Urinary bladder (tissue), 4 donors: Measurements from ENCODE around the gene FCGR2B. TPM values are rescaled to one million over a fixed set of nuclear protein-coding genes. Genes with fewer than 3 reads are reported as not detected.
"Not testable (repeated sequence)": the region's sequence is repeated elsewhere in the genome, so short reads cannot be mapped to it uniquely, and the experiment has no call there.

Experiments used
- DNase-seq: peaks from one replicate; pipeline ENCODE4 v3.0.0-alpha.2; 2015; ENCODE audit errors: extremely low spot score
- H3K27ac ChIP-seq: one replicate; pipeline ENCODE4 v1.5.1; 2013; ENCODE audit warnings: low read depth, mild to moderate bottlenecking, moderate library complexity
- H3K36me3 ChIP-seq: one replicate; pipeline ENCODE4 v1.6.1; 2013; ENCODE audit warnings: mild to moderate bottlenecking, moderate library complexity; ENCODE audit not compliant: insufficient read depth
- H3K4me1 ChIP-seq: one replicate; pipeline ENCODE4 v1.6.1; 2013; ENCODE audit warnings: mild to moderate bottlenecking, moderate library complexity; ENCODE audit not compliant: insufficient read depth
- H3K4me3 ChIP-seq: one replicate; pipeline ENCODE4 v1.5.1; 2013; ENCODE audit warnings: low read depth, low read length
- WGBS: extraction: QIAGEN DNeasy Blood & Tissue Kit; methylation state at CpG from one replicate; pipeline ENCODE4 v1.1.7; 2013; 5-methylcytosine and 5-hydroxymethylcytosine counted together
- polyA plus RNA-seq: library from polyadenylated mRNA; stranded (reverse); fragments of 200-250 nt; gene quantifications from one replicate; pipeline ENCODE4 v1.2.3, GENCODE V29; 2013
- total RNA-seq: library from RNA; depleted of rRNA; stranded (reverse); fragments of >200 nt; gene quantifications from one replicate; pipeline ENCODE4 v1.2.3, GENCODE V29; 2014
- donor health status: healthy with polysubstance abuse.
- donor health status: healthy.

The FCGR2B gene
- total RNA-seq, result 3.4 TPM
- polyA plus RNA-seq, result 25.3 TPM

DNA sequence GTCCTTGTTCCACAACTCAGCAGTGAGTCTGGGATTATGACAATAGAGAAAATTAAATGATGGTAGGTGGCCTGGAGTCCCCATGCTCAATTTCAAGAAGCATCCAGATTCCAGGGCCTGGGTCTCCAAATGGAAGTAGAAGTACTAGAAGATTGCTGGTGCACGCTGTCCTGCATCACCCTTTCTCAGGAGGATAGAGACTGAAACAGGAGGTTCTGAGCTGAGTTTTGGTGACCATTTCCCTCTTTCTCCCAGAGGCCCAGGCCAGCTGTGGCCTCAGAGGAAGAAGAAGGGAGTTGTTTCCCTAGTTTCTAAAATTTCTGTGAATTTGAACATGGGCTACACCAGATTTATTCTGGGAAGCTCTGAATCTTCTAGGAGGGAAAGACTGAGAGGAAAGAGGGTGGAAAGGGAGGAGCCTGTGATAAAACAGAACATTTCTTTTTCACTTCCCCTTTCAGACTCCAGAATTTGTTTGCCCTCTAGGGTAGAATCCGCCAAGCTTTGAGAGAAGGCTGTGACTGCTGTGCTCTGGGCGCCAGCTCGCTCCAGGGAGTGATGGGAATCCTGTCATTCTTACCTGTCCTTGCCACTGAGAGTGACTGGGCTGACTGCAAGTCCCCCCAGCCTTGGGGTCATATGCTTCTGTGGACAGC lies at the start of gene FCGR2B:
TSS of gene FCGR2B (plus strand) at position 460 of the 656 bp plus-strand sequence. CDS start at position 559, 99 bp downstream.
- H3K4me1 ChIP-seq, H3K27ac ChIP-seq, H3K36me3 ChIP-seq, DNase-seq, H3K4me3 ChIP-seq: not testable (repeated sequence)
- no CpG with 5 or more reads among the region's 4 CpGs for WGBS

DNA sequence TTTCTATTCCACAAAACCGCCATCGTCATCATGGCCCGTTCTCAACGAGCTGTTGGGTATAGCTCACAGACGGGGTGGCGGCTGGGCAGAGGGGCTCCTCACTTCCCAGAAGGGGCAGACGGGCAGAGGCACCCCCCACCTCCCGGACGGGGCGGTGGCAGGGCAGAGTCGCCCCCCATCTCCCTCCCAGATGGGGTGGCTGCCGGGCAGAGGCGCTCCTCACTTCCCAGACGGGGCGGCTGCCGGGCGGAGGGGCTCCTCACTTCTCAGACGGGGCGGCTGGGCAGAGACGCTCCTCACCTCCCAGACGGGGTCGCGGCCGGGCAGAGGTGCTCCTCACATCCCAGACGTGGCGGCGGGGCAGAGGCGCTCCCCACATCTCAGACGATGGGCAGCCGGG lies 46.5 kb upstream of the FCGR2B start:
- DNase-seq, H3K4me1 ChIP-seq, H3K27ac ChIP-seq, H3K36me3 ChIP-seq, H3K4me3 ChIP-seq: not testable (repeated sequence)
- 92% methylated on average over 30 of the region's 30 CpGs for WGBS

DNA sequence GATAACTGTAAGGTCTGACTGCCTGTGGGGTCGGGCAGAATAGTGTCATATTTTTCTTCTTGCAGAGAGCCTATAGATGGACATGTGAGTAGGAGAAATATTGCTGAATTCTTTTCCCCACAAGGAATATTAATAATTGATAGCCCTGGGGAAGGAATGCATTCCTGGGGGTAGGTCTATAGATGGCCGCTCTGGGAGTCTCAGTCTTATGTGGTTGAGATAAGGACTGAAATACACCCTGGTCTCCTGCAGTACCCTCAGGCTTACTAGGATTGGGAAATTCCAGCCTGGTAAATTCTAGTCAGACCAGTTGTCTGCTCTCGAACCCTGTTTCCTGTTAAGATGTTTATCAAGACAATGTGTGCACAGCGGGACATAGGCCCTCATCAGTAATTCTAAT lies 44.4 kb upstream of the FCGR2B start:
- WGBS, result 86% methylated on average over 4 of the region's 4 CpGs
- H3K4me1 ChIP-seq, H3K27ac ChIP-seq, H3K4me3 ChIP-seq, DNase-seq, H3K36me3 ChIP-seq: not testable (repeated sequence)

DNA sequence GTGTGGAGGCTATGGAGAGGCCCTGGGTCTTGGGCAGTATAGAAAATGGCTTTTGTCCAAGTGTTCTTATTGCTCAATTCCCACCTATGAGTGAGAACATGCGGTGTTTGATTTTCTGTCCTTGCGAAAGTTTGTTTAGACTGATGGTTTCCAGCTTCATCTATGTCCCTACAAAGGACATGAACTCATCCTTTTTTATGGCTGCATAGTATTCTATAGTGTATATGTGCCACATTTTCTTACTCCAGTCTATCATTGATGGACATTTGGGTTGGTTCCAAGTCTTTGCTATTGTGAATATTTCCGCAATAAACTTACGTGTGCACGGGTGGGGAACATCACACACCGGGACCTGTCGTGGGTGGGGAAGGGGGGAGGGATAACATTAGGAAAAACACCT lies 42.5 kb upstream of the FCGR2B start:
- H3K4me1 ChIP-seq, H3K27ac ChIP-seq, H3K36me3 ChIP-seq, DNase-seq, H3K4me3 ChIP-seq: not testable (repeated sequence)
- WGBS, result 90% methylated on average over 7 of the region's 7 CpGs

DNA sequence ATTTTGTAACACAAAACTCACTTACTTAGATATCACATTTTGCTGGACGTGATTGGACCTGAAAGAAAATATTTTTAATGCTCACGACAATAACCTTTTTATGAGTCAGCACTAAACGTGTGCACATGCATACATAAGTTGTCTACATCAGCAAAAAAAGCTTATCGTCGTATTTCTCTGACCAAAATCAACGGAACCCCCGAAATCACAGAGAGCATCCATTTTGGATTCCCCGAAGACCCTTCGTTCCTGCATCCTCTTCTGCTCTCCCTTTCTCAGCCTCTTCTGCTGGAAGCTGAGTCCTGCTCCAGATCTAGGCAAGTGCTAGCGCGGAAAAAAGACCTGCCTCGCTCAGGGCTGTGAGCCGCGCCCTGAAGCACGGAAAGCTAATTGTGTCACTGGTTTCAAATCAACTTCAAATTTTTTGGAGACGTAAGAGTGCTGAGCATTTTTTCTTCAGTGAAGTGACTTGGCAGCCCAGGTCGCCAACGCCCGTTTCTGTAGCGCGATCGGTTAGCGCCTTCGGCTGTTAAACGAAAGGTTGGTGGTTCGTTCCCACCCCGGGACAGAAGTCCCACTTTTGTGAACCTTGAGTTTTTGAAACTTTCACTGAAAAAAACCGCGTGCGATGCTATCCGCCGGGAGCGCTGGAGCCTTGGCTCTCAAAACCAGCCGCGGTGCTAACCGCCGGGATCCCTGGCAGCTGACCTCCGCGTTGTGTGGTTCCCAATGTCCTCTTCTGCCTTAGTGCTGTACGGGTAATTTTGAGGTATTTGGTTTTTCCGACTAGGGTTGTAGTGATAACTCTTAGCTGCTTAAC lies 41.6 kb upstream of the FCGR2B start:
- H3K4me3 ChIP-seq, result peak overlapping the region; percentile 39
- 2% methylated on average over 41 of the region's 41 CpGs for WGBS
- DNase-seq, result peak; percentile 71
- H3K36me3 ChIP-seq, H3K4me1 ChIP-seq: not testable (repeated sequence)
- H3K27ac ChIP-seq, result peak overlapping the region; percentile 5

DNA sequence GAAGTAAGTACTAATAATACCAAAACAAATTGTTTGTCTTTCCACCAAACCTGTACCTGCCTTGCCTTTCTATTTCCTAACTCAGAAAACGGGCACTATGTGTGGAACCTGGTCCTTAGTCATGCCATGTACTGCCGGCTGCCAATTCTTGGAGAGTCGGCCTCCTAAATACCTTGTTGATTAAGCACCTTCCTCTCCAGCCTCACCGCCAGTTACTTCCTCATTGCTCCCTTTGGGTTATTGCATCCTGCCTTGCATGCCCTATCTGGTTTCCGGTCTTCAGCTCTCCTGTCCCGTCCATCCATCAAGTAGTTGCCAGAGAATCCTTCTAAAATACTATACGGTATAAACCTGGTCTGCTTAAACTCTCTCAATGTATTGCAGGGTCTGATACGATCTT lies 40.9 kb upstream of the FCGR2B start:
- not testable (repeated sequence) for H3K27ac ChIP-seq, H3K4me1 ChIP-seq, H3K4me3 ChIP-seq, DNase-seq, H3K36me3 ChIP-seq
- WGBS, result 57% methylated on average over 8 of the region's 8 CpGs

DNA sequence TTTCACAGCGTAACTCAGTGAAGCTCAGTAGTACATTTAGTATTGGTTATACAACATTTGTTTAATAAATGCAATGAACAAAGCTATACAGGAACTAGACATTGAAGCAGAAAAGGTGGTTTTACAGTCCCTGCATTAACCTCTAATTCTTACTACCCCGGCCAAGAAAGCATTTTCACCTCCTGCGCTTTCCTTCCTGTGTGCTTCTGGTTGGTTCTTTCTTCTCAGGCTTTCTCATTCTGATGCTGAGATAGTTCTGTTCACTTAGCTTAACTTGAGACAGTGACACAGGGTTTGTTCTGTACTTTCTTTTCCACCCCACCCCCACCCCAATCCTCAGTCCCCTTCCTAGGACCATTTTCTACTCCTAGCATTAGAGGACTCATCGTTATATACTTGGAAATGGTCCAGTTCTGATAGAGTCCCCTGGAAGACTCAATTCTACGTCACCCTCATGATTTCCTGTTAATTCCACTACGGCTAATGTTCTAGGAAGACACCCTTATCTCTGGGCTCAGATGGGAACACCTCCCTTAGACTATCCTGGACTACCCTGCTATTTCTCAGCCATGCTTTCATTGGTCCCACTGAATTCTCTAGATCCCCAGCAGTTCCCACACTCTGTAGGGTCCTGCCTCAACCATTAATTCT lies 39.4 kb upstream of the FCGR2B start:
- not testable (repeated sequence) for DNase-seq, H3K36me3 ChIP-seq, H3K27ac ChIP-seq, H3K4me3 ChIP-seq, H3K4me1 ChIP-seq
- 45% methylated on average over 5 of the region's 6 CpGs for WGBS

DNA sequence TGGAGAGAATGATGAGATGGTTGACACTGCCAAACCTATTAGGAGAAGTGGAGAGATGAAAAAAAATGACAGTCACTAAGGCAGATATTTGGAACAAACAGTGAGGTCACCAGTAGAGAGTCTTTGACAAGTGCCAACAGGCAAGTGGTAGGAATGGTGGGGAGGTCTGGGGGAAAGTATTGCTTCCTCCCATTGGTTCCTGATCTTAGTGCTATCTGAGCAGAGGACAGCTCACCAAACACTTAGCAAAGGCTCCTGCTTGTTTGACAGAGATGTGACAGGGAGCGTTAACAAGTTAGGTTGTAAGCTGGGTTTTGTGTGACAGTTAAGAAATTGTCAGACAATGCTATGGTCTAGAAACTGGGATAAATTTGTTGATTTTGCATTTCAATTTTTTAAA lies 38.3 kb upstream of the FCGR2B start:
- H3K36me3 ChIP-seq, DNase-seq, H3K4me3 ChIP-seq, H3K4me1 ChIP-seq, H3K27ac ChIP-seq: not testable (repeated sequence)
- 91% methylated on average over 1 of the region's 1 CpG for WGBS

DNA sequence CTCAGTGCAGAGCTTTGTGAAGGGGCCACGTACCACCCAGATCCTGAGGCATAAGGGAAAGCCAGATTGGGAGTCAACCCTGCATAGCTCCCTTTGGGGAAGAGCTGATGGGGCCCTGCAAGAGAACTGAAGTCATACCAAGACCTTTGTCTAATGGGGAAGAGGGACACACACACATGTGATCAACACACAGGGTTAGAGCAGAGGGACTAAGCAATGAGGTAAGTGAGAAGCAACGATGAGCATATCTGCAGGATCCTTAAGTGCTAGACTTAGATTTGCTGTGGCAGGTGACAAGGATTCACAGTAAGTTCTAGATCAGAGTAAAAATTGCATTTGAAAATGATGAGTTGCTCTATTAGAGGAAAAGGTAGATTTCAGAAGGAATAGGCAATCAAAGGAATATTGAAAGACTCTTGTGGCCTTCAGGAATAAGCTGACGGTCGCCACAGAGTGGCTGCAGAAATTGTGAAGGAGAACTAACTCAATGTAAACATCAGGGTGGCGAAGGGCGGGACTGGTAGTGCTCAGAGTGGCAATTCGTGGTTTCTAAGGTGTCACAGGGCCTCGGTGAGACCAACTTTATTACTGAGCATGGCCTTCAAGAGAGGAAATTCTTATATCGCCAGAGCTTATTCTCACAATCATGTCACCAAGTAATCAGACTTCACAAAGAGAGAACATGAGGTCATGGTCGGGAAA lies 36.3 kb upstream of the FCGR2B start:
- not testable (repeated sequence) for H3K27ac ChIP-seq, DNase-seq, H3K4me3 ChIP-seq, H3K4me1 ChIP-seq, H3K36me3 ChIP-seq
- 78% methylated on average over 9 of the region's 10 CpGs for WGBS

DNA sequence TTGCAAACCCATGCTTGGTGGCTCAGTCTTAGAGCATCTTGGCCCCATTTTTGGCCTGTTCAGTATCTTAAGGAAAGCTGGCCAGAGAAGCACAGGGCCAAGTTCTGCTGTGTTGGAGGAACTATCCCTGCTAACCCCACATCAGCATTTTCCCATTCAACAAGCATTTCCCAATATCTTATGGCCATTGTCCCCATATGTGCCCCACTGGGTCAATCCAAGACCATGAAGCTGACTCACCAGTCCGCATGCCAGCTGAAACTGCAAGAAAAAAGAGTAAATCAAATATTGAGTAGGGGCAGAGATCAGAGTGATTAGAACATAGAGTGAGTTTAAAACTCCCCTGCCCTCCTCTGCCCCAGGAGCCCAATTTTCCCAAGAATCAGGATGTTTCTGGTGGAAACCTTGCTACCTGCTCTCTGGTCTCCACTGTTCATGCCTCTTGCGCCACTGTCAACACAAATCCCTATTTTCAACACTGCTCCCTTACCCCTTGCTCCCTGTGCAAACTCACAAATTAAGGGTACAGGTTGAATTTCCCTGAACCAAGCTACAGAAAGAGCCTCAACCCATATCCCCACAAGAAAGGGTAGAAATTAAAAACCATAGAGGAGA lies 32.7 kb upstream of the FCGR2B start:
- H3K4me3 ChIP-seq, H3K36me3 ChIP-seq, H3K27ac ChIP-seq, H3K4me1 ChIP-seq, DNase-seq: not testable (repeated sequence)
- WGBS, result 91% methylated on average over 1 of the region's 2 CpGs

DNA sequence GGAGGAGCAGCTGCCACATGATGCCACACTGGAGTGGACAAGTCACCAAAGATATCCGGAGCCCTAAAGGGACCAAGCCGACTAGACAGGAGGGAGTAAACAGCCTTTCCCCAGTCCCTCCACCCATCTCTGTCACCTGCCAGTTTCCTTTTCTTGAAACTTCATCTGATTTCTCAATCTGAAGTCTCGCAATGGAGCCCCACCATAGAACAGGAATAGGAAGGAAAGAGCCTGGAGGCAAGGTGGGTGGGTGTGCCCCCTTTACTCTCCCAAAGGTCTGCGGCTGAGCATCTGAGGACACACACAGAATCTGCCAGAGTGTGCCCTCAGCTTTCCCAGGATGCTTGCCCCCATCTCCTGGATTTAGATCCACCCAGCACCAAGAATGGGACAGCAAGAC lies 31.9 kb upstream of the FCGR2B start, which contains the start of gene FCGR3B:
TSS of gene FCGR3B (minus strand) at position 101 of the 400 bp plus-strand sequence. CDS start at position 19, 82 bp downstream.
- Histone ChIP-seq H3K4me1 (no peaks in the 10 kb centered on the region), H3K27ac (no peak within 1 kb of the TSS), H3K36me3 (no peaks in the 10 kb centered on the region), H3K4me3 (no peak within 1 kb of the TSS)
- WGBS, result 88% methylated on average over 4 of the region's 4 CpGs
- DNase-seq, result no peak

DNA sequence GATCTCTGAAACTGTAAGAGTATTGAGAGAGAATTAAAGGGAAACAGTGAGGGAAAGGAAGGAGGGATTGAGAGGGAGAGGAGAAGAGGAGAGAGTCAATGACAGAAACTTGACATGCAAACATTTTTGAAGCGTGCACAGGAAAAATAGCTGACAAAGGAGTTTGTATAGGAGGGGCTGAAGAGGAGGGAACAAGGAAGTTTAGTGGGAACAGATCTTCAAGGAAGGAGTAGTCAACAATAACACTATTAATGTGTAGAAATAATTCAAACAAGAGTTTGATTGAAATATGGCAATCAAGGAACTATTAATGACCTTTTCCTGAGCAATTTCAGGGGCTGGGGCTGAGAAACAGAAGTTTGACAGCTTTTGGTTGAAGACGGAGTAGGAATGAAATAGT lies 27.9 kb upstream of the FCGR2B start:
- not testable (repeated sequence) for H3K4me3 ChIP-seq, H3K27ac ChIP-seq, DNase-seq, H3K36me3 ChIP-seq, H3K4me1 ChIP-seq
- WGBS, result 92% methylated on average over 1 of the region's 2 CpGs

DNA sequence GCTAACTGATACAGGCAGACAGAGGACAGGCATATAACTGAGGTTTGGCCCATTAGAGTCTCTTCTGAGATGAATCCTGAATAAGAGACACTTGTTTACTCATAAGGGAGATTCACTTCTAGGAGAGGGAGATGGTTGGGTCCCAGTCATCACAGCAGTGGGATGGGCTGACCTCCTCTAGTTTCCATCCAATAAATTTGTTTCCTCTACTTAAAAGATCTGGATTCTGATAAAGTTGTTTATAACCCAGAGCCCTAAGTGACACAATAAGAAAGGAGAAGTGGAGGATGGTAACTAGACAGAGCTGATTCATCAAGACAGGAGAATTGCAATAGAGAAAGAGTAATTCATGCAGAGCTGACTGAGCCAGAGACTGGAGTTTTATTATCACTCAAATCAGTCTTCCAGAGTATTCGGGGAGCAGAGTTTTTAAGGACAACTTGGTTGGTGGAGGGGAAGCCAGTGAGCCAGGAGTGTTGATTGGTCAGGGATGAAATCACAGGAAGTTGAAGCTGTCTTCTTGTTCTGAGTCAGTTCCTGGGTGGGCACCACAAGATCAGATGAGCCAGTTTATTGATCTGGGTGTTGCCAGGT lies 26.7 kb upstream of the FCGR2B start:
- 21% methylated on average over 1 of the region's 1 CpG for WGBS
- not testable (repeated sequence) for H3K4me1 ChIP-seq, H3K36me3 ChIP-seq

More for the DNA sequence above, 26.7 kb upstream of the FCGR2B start:
- H3K4me3 ChIP-seq, H3K27ac ChIP-seq, DNase-seq: not testable (repeated sequence)
